ENCODE measurements around the gene AGBL1. TPM values are rescaled to one million over a fixed set of nuclear protein-coding genes. Genes with fewer than 3 reads are reported as not detected.

AGBL1 gene
- total RNA-seq, 1 experiment from 2014 or later = not detected

DNA sequence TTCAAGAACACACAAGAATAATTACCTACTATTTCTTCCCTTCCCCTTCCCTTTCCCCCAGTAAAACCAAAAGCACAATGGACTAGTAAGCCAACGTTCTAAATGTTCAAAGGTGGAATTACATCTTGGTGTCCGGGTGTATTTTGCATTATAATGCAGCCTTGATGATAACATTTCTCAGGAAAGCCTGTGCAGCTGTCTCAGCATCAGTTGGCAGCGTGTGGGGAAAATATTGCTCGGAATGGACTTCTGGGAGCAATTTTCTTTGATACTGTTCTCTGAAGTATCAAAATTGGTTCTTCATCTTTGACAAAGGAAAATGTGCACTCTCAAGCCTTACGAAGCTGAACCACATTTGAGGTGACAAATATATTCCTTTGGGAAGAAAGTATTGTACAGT, 198.9 kb downstream of the AGBL1 start:
- no peak for DNase-seq
- Histone ChIP-seq H3K27me3 (ENCODE audit: insufficient read depth, low read depth) (no peaks in the 10 kb centered on the region), H3F3A (ENCODE audit: insufficient read depth, low read depth) (no peaks in the 10 kb centered on the region), H3K9me2 (ENCODE audit: insufficient read depth) (no peaks in the 10 kb centered on the region), H3K27ac (no peak overlapping the region), H4K20me1 (ENCODE audit: insufficient read depth) (no peaks in the 10 kb centered on the region), H3K4me1 (replicated peaks; ENCODE audit: insufficient read depth) (no peaks in the 10 kb centered on the region), H3K79me2 (ENCODE audit: low read depth) (no peaks in the 10 kb centered on the region), H3K4me3 (no peak overlapping the region), H3K36me3 (ENCODE audit: low read depth) (no peaks in the 10 kb centered on the region), H3K4me2 (no peak overlapping the region), H3K9me3 (ENCODE audit: insufficient read depth, low read depth) (no peaks in the 10 kb centered on the region), H2AFZ (no peak overlapping the region)
- intact Hi-C loops (cut with micrococcal nuclease; ENCODE audit: unreplicated experiment) = no loop called here
- TF ChIP-seq, protein P1, sequence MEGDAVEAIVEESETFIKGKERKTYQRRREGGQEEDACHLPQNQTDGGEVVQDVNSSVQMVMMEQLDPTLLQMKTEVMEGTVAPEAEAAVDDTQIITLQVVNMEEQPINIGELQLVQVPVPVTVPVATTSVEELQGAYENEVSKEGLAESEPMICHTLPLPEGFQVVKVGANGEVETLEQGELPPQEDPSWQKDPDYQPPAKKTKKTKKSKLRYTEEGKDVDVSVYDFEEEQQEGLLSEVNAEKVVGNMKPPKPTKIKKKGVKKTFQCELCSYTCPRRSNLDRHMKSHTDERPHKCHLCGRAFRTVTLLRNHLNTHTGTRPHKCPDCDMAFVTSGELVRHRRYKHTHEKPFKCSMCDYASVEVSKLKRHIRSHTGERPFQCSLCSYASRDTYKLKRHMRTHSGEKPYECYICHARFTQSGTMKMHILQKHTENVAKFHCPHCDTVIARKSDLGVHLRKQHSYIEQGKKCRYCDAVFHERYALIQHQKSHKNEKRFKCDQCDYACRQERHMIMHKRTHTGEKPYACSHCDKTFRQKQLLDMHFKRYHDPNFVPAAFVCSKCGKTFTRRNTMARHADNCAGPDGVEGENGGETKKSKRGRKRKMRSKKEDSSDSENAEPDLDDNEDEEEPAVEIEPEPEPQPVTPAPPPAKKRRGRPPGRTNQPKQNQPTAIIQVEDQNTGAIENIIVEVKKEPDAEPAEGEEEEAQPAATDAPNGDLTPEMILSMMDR (conservative IDR thresholded peaks at IDR 0.05) = no peak
- no peak for TF ChIP-seq EZH2 (IDR thresholded peaks at IDR 0.05; ENCODE audit: low read depth)
- no TSS peak for BruUV-seq (replicated peaks)
- ChIA-PET CTCF (no interaction called here), POLR2A (ENCODE audit: unreplicated experiment) (no interaction called here)

DNA sequence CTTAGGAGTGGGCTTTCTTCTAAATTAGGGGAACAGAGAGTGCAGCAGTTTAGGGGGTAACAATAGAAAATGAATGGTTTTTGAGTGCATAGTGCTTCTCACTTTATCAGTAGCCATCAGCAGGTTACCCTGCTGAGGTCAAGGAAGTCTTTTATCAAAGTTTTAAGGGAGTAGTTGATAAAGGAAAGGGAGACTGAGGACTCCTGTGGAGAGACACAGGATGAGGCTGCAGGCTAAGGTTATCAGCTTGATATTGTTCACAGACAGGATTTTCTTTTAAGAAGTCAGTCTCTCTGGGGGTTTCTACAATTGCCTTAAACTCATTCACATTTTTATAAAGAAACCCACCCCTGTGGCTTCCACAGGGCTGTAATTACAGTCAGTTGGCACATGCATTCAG, 205.0 kb downstream of the AGBL1 start:
- no peaks in the 10 kb centered on the region for H3K79me2 ChIP-seq (ENCODE audit: low read depth)
- H4K20me1 ChIP-seq (ENCODE audit: insufficient read depth) = no peaks in the 10 kb centered on the region
- ChIA-PET POLR2A (ENCODE audit: unreplicated experiment) (no interaction called here), CTCF (no interaction called here)
- H3K4me2 ChIP-seq = no peak overlapping the region
- no peak overlapping the region for H3K27ac ChIP-seq
- intact Hi-C loops (cut with micrococcal nuclease; ENCODE audit: unreplicated experiment) = no loop called here
- no peaks in the 10 kb centered on the region for H3F3A ChIP-seq (ENCODE audit: insufficient read depth, low read depth)
- H3K36me3 ChIP-seq (ENCODE audit: low read depth) = no peaks in the 10 kb centered on the region
- TF ChIP-seq EZH2 (IDR thresholded peaks at IDR 0.05; ENCODE audit: low read depth) = no peak
- TF ChIP-seq, protein P1 (conservative IDR thresholded peaks at IDR 0.05) = no peak
- no peak for DNase-seq
- H3K4me3 ChIP-seq = no peak overlapping the region
- no TSS peak for BruUV-seq (replicated peaks)
- no peaks in the 10 kb centered on the region for H3K27me3 ChIP-seq (ENCODE audit: insufficient read depth, low read depth)
- no peak overlapping the region for H2AFZ ChIP-seq
- no peaks in the 10 kb centered on the region for H3K9me3 ChIP-seq (ENCODE audit: insufficient read depth, low read depth)
- no peaks in the 10 kb centered on the region for H3K9me2 ChIP-seq (ENCODE audit: insufficient read depth)
- no peaks in the 10 kb centered on the region for H3K4me1 ChIP-seq (replicated peaks; ENCODE audit: insufficient read depth)

DNA sequence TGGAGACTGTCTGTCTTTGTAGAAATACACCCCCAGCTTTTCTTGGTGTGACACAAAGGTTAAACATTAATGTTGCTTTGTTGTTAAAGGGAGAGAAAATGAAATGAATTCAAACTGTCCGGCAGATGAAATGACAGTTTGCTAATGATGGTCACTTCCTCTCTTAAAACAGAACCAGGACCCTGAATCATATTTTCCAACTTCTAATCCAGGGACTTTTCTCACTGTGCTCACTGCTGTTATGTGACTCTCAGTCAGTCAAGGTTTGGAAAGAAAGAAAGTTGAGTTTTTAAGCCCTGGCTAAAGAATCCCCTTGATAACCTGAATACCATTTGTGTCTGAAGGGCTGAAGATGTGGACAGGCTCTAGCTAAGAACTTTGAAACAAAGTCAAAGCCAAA, 215.8 kb downstream of the AGBL1 start:
- no TSS peak for BruUV-seq (replicated peaks)
- no peaks in the 10 kb centered on the region for H3K4me1 ChIP-seq (replicated peaks; ENCODE audit: insufficient read depth)
- ChIA-PET POLR2A (ENCODE audit: unreplicated experiment) (no interaction called here), CTCF (no interaction called here)
- no peak overlapping the region for H2AFZ ChIP-seq
- H3F3A ChIP-seq (ENCODE audit: insufficient read depth, low read depth) = no peaks in the 10 kb centered on the region
- H3K27ac ChIP-seq = no peak overlapping the region
- no peaks in the 10 kb centered on the region for H3K36me3 ChIP-seq (ENCODE audit: low read depth)
- no peaks in the 10 kb centered on the region for H4K20me1 ChIP-seq (ENCODE audit: insufficient read depth)
- H3K4me2 ChIP-seq = no peak overlapping the region
- H3K27me3 ChIP-seq (ENCODE audit: insufficient read depth, low read depth) = no peaks in the 10 kb centered on the region
- intact Hi-C loops (cut with micrococcal nuclease; ENCODE audit: unreplicated experiment) = no loop called here
- no peak for DNase-seq
- H3K4me3 ChIP-seq = no peak overlapping the region
- no peaks in the 10 kb centered on the region for H3K9me3 ChIP-seq (ENCODE audit: insufficient read depth, low read depth)
- no peak for TF ChIP-seq EZH2 (IDR thresholded peaks at IDR 0.05; ENCODE audit: low read depth)
- TF ChIP-seq, protein P1 (conservative IDR thresholded peaks at IDR 0.05) = no peak
- H3K79me2 ChIP-seq (ENCODE audit: low read depth) = no peaks in the 10 kb centered on the region
- no peaks in the 10 kb centered on the region for H3K9me2 ChIP-seq (ENCODE audit: insufficient read depth)

All from PC-9 (cell line).